Hematopoietic multipotent progenitor cell treated with erythropoietin and hydrocortisone succinate and interleukin-3 and kit ligand, for 15 days (in vitro differentiated cells): ENCODE data around the gene IFNA2.
"Not testable (repeated sequence)": the region's sequence is repeated elsewhere in the genome, so short reads cannot be mapped to it uniquely, and the experiment has no call there.

Experiments used
- DNase-seq: peaks from one replicate; pipeline ENCODE4 v3.0.0-alpha.2; 2015; ENCODE audit warnings: low spot score

Gene IFNA2

GRCh38 chr9:21385131-21385670, at the start of gene IFNA2:
TSS of gene IFNA2 (minus strand) at chr9:21385398. CDS start at chr9:21385329, 69 bp downstream.
- DNase-seq: no peak

GRCh38 chr9:21435015-21435383, 49.8 kb upstream of the IFNA2 start:
- not testable (repeated sequence) for DNase-seq

GRCh38 chr9:21434202-21435014, 49.2 kb upstream of the IFNA2 start:
- peak; percentile 26 for DNase-seq

- no peak for DNase-seq
Observed at GRCh38 chr9:21432672-21433425, 47.7 kb upstream of the IFNA2 start.

- DNase-seq: no peak
Observed at GRCh38 chr9:21429191-21429590, 44.0 kb upstream of the IFNA2 start.

GRCh38 chr9:21428235-21428634, 43.0 kb upstream of the IFNA2 start:
- DNase-seq: no peak

- no peak for DNase-seq
Observed at GRCh38 chr9:21415493-21416267, 30.5 kb upstream of the IFNA2 start.

- DNase-seq: no peak
Observed at GRCh38 chr9:21414220-21414940, 29.2 kb upstream of the IFNA2 start.

- no peak for DNase-seq
Observed at GRCh38 chr9:21413624-21414023, 28.4 kb upstream of the IFNA2 start.

- DNase-seq: no peak
Observed at GRCh38 chr9:21413151-21413550, 28.0 kb upstream of the IFNA2 start.

- no peak for DNase-seq
Observed at GRCh38 chr9:21412107-21412506, 26.9 kb upstream of the IFNA2 start.

- no peak for DNase-seq
Observed at GRCh38 chr9:21408817-21409216, 23.6 kb upstream of the IFNA2 start, which contains the start of gene IFNA8. TSS of gene IFNA8 (plus strand) at chr9:21409117. CDS start at chr9:21409177, 60 bp downstream.

GRCh38 chr9:21404146-21404545, 18.9 kb upstream of the IFNA2 start:
- DNase-seq: no peak

- DNase-seq: no peak
Observed at GRCh38 chr9:21402386-21403251, 17.4 kb upstream of the IFNA2 start.

GRCh38 chr9:21399956-21400355, 14.8 kb upstream of the IFNA2 start:
- no peak for DNase-seq

- no peak for DNase-seq
Observed at GRCh38 chr9:21398955-21399489, 13.8 kb upstream of the IFNA2 start.

- peak; percentile 22 for DNase-seq
Observed at GRCh38 chr9:21395778-21396717, 10.8 kb upstream of the IFNA2 start.

- no peak for DNase-seq
Observed at GRCh38 chr9:21392270-21392669, 7.1 kb upstream of the IFNA2 start.

- DNase-seq: no peak
Observed at GRCh38 chr9:21383627-21384026, 1.6 kb downstream of the IFNA2 start.
